Glutamatergic neuron (in vitro differentiated cells): ENCODE results near the gene LARP4B. TPM values are rescaled to one million over a fixed set of nuclear protein-coding genes. Genes with fewer than 3 reads are reported as not detected.

Experiments
- DNase-seq: peaks from one replicate; pipeline ENCODE4 v3.0.0; 2022
- H3K27ac Mint-ChIP-seq: one replicate; pipeline ENCODE4 v1.8.0; 2020; ENCODE audit warnings: mild to moderate bottlenecking, mixed read lengths, inconsistent platforms; ENCODE audit not compliant: unreplicated experiment
- H3K27me3 Mint-ChIP-seq: one replicate; pipeline ENCODE4 v1.8.0; 2020; ENCODE audit warnings: mild to moderate bottlenecking, moderate library complexity, mixed read lengths, inconsistent platforms; ENCODE audit not compliant: unreplicated experiment
- H3K36me3 Mint-ChIP-seq: one replicate; pipeline ENCODE4 v1.8.0; 2020; ENCODE audit warnings: mild to moderate bottlenecking, mixed read lengths, inconsistent platforms; ENCODE audit not compliant: unreplicated experiment
- H3K4me1 Mint-ChIP-seq: one replicate; pipeline ENCODE4 v1.8.0; 2020; ENCODE audit warnings: mild to moderate bottlenecking, low read depth, mixed read lengths, inconsistent platforms; ENCODE audit not compliant: unreplicated experiment
- H3K4me3 Mint-ChIP-seq: one replicate; pipeline ENCODE4 v1.8.0; 2020; ENCODE audit warnings: mild to moderate bottlenecking, mixed read lengths, inconsistent platforms; ENCODE audit not compliant: unreplicated experiment
- H3K9me3 Mint-ChIP-seq: one replicate; pipeline ENCODE4 v1.8.0; 2020; ENCODE audit warnings: mild to moderate bottlenecking, moderate library complexity, mixed read lengths, inconsistent platforms; ENCODE audit not compliant: unreplicated experiment
- total RNA-seq: library from RNA; stranded (reverse); fragmentation: NEBNext Ultra II Directional; extraction: Animal tissue kit (Norgen Biotek cat#: 25700); gene quantifications from one replicate; pipeline ENCODE4 v1.2.1, GENCODE V29; 2021; ENCODE audit not compliant: unreplicated experiment
- TF ChIP-seq, protein P1 (sequence below): fragments of 200-600 bp; sonication (generic); IDR thresholded peaks from one replicate; pipeline ENCODE4 v1.5.0; 2021; ENCODE audit not compliant: partially characterized antibody, unreplicated experiment

Gene LARP4B
- total RNA-seq, 1 donor from 2014 or later, result 65.6 TPM

DNA sequence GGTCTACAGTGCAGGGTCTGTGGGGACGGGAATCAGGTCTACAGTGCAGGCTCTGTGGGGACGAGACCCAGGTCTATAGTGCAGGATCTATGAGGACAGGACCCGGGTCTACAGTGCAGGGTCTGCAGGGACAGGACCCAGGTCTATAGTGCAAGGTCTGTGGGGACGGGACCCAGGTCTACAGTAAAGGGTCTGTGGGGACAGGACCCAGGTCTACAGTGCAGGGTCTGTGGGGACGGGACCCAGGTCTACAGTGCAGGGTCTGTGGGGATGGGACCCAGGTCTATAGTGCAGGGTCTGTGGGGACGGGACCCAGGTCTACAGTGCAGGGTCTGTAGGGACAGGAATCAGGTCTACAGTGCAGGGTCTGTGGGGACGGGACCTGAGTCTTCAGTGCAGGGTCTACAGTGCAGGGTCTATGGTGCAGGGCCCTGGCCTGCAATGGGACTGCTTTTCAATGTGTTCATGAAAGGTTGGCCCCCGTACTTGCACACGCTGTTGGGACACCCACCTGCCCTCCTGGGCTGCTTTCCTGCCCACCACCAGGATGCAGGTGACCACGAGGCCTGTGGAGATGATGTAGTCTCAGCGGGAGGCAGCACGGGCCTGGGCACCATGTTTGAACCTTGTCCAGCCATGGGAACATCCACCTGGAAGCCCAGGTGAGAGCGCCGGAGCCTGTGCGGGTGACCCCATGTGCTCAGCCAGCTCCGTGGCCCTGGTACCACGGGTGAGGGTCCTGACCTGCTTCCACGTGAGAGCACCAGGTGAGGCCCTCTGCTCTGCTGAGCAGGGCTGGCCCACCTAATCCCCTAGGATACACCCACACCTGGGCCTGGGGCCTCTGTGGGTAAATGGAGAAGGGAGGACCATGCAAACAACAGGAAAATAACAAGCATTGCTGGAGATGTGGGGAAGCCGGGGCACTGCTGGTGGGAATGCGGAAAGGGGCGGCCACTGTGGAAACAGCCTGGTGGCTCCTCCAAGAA lies 150.7 kb downstream of the LARP4B start:
- H3K27me3 Mint-ChIP-seq, result peaks cover 7% of the 10 kb centered on the region
- TF ChIP-seq, protein P1, sequence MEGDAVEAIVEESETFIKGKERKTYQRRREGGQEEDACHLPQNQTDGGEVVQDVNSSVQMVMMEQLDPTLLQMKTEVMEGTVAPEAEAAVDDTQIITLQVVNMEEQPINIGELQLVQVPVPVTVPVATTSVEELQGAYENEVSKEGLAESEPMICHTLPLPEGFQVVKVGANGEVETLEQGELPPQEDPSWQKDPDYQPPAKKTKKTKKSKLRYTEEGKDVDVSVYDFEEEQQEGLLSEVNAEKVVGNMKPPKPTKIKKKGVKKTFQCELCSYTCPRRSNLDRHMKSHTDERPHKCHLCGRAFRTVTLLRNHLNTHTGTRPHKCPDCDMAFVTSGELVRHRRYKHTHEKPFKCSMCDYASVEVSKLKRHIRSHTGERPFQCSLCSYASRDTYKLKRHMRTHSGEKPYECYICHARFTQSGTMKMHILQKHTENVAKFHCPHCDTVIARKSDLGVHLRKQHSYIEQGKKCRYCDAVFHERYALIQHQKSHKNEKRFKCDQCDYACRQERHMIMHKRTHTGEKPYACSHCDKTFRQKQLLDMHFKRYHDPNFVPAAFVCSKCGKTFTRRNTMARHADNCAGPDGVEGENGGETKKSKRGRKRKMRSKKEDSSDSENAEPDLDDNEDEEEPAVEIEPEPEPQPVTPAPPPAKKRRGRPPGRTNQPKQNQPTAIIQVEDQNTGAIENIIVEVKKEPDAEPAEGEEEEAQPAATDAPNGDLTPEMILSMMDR, result no peak
- peaks cover 2% of the 10 kb centered on the region for H3K9me3 Mint-ChIP-seq
- H3K27ac Mint-ChIP-seq, result no peak overlapping the region
- H3K4me3 Mint-ChIP-seq, result no peak overlapping the region
- no peaks in the 10 kb centered on the region for H3K4me1 Mint-ChIP-seq
- H3K36me3 Mint-ChIP-seq, result no peaks in the 10 kb centered on the region
- DNase-seq, result no peak

DNA sequence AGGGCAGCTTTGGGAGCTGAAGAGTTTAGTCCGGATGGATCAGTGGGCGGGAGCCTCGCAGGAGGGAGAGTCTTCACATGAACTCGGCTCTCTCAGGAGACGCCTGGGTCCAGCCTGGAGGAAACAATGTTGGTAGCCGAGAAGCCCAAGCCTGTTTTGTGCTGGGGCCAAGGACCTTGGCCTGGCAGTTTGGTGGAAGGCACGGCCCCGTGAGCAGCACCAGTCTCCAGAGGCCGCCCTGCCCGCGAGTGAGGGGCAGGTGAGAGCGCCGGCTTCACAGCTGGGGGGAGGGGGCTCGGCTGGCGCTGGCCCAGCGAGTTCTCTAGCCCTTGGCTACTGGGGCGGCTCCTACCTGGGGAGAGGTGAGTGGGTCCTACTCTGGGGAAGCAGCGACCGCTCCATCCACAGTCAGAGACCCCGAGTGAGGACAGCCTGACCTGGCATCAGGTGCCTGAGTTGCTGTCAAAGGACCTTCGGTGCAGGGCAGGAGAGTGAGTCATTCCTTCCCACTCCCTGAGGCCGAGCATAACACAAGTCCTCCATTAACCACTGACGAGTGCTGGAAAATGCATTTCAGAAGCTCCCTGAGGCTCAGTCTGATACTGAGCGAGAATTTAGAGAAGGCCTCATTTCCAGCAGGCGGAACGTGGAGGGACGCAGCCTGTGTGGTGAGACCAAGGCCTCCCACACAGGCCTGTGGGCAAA lies 152.7 kb downstream of the LARP4B start:
- H3K4me3 Mint-ChIP-seq, result no peak overlapping the region
- no peak for DNase-seq
- no peaks in the 10 kb centered on the region for H3K4me1 Mint-ChIP-seq
- peaks cover 2% of the 10 kb centered on the region for H3K9me3 Mint-ChIP-seq
- H3K27me3 Mint-ChIP-seq, result peaks cover 7% of the 10 kb centered on the region
- no peaks in the 10 kb centered on the region for H3K36me3 Mint-ChIP-seq
- TF ChIP-seq, protein P1, result no peak
- no peak overlapping the region for H3K27ac Mint-ChIP-seq

DNA sequence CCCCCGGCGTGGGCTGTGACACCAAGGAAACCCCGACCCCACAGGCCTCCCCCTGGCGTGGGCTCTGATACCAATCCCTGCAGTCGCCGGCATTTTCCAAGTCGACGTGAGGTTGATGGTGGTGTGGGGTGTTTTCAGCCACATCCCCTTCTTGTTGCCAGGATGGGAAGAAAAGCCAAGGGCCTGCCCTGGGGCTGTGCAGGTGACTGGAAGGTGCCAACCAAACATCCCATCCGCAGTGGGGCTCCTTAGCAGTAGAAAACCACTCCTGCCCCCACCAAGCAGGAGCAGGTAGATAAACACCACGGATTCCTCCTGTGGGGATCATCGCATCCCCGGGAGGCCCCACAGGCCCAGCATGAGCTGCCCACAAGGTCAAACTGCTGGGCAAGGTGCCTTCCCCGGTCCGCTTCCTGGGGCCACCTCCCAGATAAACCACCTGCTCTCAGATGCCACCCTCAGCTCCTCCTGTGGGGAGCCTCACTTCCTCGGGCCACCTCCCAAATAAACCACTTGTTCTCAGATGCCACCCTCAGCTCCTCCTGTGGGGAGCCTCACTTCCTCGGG lies 153.5 kb downstream of the LARP4B start:
- TF ChIP-seq, protein P1, result no peak
- no peaks in the 10 kb centered on the region for H3K36me3 Mint-ChIP-seq
- H3K27me3 Mint-ChIP-seq, result peaks cover 7% of the 10 kb centered on the region
- DNase-seq, result no peak
- no peaks in the 10 kb centered on the region for H3K4me1 Mint-ChIP-seq
- no peak overlapping the region for H3K4me3 Mint-ChIP-seq
- H3K27ac Mint-ChIP-seq, result no peak overlapping the region
- peaks cover 4% of the 10 kb centered on the region for H3K9me3 Mint-ChIP-seq

DNA sequence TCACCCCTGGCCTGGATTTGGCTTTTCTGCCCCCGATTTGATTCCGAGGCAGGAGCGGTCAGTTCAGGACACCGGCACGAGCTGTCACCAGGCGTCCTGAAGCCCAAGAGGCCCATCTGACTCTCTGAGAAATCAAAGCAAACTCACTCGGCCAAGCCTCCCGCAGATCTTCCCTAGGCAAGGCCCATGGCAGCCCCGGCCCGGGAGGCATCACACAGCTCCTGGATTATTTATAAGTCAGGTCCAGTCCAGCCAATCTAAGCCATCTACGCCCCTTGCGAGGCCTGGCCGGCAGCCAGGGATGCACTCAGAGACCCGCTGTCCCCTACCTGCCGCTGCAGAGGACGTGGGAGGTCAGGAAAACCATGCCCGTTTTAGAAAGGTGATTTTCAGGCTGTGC lies 154.7 kb downstream of the LARP4B start:
- TF ChIP-seq, protein P1, result no peak
- no peak overlapping the region for H3K4me3 Mint-ChIP-seq
- peaks cover 6% of the 10 kb centered on the region for H3K27me3 Mint-ChIP-seq
- no peaks in the 10 kb centered on the region for H3K36me3 Mint-ChIP-seq
- no peak overlapping the region for H3K27ac Mint-ChIP-seq
- peaks cover 2% of the 10 kb centered on the region for H3K9me3 Mint-ChIP-seq
- H3K4me1 Mint-ChIP-seq, result no peaks in the 10 kb centered on the region
- DNase-seq, result no peak
